GM21723 (cell line): ENCODE data around the gene CEP162.
"Not testable (repeated sequence)": the region's sequence is repeated elsewhere in the genome, so short reads cannot be mapped to it uniquely, and the experiment has no call there.

Experiments used
- ATAC-seq: cut with Tn5 transposase; IDR thresholded peaks from one replicate; pipeline ENCODE4 v1.9.1; 2021; ENCODE audit warnings: mild to moderate bottlenecking, moderate library complexity; ENCODE audit not compliant: unreplicated experiment

The CEP162 gene, protein sequence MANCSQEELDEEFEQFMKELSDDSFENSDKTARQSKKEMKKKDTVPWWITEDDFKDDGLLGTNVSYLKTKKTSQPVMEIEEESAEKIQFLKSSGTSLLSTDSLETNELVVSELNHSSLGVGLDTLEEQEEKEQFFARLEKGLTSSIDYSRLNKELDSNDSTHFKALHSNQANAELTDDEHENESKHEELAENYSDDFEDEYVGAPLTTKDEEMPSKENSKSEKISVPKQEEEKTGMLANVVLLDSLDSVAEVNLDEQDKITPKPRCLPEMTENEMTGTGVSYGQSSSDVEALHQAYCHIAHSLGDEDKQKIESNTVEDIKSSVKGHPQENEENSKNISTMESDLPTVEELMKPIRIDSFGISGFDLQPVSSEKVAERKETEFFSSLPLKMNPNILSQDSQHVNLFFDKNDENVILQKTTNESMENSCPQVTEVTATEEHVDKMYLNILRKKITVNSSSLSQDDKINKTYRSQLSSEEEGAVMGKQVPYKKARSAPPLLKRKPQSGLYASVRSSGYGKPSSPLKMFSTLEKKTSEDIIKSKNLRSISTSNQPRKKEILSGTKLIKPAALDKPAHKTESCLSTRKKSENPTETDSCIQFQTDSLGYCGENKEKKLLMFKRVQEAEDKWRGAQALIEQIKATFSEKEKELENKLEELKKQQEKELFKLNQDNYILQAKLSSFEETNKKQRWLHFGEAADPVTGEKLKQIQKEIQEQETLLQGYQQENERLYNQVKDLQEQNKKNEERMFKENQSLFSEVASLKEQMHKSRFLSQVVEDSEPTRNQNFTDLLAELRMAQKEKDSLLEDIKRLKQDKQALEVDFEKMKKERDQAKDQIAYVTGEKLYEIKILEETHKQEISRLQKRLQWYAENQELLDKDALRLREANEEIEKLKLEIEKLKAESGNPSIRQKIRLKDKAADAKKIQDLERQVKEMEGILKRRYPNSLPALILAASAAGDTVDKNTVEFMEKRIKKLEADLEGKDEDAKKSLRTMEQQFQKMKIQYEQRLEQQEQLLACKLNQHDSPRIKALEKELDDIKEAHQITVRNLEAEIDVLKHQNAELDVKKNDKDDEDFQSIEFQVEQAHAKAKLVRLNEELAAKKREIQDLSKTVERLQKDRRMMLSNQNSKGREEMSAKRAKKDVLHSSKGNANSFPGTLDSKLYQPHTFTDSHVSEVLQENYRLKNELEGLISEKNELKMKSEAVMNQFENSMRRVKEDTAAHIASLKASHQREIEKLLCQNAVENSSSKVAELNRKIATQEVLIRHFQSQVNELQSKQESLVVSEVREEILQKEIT (N-terminal part only)

DNA sequence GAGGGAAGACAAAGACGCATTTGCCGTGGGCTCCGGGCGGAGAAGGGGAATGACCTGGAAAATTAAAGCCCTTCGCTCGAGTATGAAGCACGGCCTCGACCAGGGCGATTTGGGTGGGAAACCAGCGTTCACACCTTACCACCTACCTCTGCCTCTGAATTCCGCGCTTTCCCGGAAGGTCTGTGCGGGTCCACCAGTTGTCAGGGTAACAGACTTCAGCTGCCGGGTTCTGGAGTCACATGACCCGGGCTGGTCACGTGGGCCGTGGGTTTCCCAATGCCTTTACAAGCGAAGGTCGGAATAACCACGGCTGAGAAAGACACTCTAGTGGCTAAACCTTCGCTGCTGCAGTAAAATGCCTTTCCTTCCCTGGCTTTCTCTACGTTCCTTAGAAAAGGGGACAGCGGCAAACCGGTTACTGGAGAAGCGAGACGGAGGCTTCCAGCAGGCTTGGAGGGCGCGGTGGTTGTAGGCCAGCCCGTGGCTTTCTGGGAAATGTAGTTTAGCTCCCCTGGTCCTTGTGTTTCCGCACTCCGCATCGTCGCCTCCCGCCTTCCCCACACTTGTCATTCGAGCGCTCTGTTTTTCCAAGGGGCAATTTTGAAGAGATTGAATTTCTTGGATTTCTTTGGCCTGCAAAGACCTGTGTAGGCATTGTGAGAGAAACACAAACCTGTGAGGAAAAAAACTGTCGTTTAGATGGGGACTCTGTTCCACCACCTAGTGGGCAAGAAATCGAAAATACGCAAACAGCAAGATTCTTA lies at the start of gene CEP162:
Gene CEP162 (minus strand): TSS at position 210 of the 764 bp plus-strand sequence. CDS start 1,250 bp downstream, outside the sequence.
- peak; percentile 99 for ATAC-seq

DNA sequence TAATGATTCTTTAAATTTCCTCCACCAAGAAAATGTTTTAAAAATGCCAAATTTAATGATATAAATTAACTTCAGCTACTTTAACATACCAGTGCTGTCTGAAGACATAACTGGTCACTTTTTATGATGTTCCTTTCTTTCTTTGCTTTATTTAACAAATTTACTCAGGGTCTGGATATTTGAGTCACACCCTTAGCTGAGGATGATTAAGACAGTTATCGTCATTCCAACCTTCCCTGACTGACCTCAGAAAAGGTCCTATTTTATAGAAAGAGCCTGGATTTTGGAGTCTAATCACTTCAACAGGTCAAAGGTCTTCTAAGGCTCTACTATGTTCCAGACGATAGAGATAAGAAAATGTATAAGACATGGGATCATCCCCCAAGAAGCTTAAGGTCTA lies 47.4 kb upstream of the CEP162 start:
- ATAC-seq: no peak

DNA sequence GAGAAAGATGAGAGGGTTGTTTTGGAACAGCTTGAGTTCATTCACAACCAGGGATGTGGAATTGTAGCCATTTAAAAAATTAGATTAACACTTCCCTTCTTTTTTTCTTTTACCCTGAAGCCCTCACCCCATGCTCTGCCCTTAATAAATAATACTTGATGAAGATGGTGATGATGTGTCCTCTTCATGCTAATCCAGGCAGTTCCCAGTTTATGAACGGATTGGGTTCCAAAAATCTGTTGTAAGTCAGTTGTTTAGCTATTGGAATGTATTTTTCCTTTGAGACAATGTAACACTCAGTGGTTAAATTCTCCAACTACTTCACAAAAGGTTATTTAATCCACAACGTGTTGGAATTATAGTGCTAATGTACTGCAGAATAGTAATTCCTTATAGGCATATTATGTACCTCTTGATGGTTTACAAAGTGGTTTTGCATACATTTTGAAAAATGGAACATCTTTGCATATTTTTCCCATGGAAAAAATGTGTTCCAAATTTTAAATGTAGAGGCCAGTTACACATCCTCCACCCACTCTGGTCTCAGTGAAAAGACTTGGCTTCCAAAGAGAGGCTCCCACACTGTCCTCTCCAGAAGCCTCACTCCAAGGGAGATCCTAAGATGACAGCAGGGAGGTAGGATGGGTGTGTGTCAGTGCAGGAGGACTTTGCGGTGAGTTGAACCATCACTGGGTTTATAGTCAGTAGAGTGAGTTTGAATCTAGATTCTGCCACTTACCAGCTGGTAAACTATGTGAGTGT lies 45.8 kb upstream of the CEP162 start:
- no peak for ATAC-seq

DNA sequence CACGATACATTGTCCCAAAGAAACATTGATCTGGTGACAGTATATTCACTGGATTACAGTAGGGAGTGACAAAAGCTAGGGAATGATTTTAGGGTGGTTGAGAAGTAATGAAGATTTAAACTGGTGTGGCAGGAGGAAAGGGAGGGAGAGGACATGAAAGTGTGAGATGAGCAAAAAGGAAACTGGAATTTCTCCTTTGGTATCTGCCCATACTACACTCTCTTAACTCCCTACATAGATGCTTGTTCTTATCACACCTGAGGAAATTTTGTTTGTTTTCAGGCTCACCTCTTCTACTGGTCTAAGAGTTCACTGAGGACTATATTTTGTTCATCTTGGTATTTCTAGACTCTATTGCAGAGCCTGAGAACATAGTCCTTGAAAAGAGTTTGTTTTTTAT lies 44.9 kb upstream of the CEP162 start:
- no peak for ATAC-seq

- ATAC-seq: no peak
Measured at GRCh38 chr6:84271061-84271716, 43.7 kb upstream of the CEP162 start.

DNA sequence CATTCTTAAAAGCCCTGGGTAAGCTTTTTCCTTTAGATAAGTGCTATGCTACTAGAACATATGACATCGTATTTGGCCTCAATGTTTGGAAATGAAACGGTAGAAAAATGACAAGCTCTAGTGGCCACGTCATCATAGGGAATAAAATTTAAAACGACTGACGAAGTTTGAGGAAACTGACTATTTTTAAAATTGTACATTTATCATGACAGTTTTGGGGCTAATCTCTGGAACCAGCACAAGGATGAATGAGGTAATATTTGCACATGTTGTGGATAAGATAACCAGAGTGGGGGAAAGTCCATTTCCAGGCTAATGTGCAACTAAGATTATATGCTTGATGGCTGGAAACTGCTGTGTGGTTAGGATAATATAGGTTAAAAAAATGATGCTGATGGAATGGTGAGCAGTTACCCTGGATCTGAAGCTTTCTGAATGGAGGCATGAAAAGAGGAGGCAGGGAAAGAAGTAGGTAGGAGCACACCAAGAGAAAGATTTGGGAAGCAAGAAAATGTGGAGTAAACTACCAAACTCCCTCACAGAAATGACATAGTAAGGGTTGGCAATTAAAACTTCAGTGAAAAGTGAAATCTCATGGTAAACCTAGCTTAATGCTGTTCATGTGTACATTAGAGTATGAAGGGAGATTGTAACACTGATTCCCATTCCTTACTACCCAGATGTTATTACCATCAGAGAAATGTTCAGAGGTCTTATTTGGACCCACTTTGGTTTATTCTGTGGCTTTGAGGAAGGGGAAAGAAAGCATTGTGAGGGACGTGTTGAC lies 42.7 kb upstream of the CEP162 start:
- ATAC-seq: no peak

GRCh38 chr6:84268781-84269180 lies 41.3 kb upstream of the CEP162 start:
- no peak for ATAC-seq

GRCh38 chr6:84263557-84263956 lies 36.1 kb upstream of the CEP162 start:
- ATAC-seq: no peak

DNA sequence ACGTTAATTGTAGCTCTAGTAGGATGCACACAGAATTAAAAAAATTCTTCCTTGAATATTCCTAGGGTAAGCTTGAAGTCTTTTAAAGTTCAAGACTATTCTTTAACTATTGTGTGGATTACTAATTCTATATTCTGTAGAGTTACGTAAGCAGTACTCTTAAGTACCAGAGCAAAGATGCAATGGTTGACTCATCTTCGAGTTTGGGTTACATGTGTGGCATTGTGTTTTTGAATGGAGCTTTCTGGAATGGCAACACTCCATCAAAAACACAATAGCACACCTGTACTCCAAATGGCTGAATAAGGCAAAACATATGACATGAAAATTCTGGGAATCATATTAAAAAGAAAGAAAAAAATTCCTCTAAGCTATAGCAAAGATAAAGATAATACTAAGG lies 33.5 kb upstream of the CEP162 start:
- ATAC-seq: no peak

DNA sequence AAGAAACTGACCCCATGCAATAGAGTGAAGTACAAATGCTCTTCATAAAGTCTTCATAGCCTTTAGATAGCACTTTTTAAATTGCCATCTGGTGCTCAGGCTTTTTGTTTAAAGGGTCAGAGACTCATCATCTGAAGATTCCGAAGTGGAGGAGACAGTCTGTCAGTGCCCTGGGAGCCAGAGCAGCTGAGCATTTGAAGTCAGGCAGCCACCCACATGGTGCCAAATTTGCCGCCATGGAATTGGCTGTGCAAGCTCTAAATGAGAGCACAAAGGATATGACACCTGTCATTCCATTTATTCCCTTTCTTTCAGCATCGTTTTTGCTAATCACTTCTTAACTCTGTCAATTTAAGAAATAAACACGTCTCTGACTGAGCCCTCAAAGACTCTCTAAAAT lies 32.8 kb upstream of the CEP162 start:
- no peak for ATAC-seq

DNA sequence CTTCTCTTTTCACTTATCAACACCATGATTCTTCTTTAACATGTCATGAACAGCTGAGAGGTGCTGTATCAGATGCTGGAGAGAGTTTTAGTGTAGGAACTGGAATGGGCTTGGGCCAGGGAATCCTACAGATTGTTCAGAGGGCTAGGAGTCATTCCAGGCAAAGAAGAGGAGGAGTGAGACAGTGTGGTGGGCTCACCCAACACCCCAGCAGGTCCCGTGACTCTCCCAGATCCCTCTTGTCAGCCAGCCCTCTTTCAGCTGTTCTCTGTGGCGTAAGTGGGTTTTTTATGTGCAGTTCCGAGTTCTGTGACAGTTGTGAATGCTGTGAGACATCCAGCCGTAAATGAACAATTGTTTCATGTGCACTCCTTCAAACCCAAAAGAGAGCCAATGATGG lies 31.4 kb upstream of the CEP162 start:
- no peak for ATAC-seq

- no peak for ATAC-seq
Measured at GRCh38 chr6:84258268-84258667, 30.8 kb upstream of the CEP162 start.

DNA sequence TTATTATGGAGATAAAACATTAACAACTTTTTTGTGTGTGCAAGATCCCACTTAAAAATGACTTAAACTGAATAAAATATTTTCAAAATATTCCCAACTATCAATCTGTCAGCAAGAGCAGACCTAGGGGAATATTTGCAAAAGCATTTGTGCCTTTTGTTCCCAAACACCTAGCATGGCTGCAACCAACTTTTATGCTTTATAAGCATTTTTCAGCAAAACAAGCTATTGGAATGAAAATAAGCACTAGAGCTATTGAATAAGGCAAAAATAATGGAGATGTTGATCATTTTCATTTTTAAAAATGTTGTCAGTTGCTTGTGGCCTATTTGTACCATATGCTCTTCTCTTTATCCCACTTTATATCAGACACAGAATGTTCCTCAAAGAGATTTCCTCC lies 28.2 kb upstream of the CEP162 start:
- no peak for ATAC-seq

DNA sequence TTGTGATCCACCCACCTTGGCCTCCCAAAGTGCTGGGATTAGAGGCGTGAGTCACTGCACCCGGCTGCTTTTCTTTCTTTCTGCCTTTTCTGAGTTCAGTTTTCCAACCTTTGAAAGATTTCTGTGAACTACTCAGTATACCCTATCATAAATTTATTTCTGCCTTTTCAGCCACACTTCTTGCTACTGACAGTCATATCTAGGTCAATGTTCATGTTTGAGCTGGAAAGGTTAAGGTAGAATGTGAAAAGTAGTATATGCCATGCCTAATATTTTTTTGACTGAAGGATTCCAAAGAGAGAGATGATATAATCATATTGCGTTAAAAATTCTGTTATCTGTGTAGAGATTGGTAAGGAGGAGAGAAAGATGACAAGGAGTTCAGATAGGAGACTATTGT lies 25.9 kb upstream of the CEP162 start:
- ATAC-seq: no peak

DNA sequence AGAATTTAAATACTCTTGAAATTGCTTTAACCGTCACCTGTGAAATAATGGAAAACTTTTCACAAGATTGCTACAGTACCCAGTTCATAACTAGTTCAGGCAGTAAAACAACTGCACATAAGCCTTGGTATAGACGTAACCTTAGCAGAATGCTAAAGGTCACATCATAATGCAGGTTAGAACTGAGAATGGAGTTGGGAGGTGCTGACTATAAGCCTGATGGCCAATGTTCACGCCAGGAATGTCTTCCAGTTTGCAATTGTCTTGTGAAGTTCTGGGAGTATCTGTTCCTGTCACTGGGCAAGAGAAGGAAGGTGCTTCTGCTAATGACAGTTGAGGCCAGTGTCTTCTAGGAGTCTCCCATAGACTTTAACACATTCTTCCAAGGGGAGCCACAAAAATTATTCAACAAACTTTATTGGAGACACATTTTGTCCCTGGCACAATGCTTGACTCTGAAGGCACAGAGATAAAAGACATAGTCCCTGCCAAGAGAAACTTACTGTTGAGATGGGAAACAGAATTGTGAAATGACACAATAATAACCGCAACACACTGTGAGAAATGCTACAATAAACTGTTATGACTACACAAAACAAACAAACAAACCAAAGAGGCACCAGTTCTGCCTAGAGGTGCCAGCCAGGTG lies 24.6 kb upstream of the CEP162 start:
- ATAC-seq: no peak

DNA sequence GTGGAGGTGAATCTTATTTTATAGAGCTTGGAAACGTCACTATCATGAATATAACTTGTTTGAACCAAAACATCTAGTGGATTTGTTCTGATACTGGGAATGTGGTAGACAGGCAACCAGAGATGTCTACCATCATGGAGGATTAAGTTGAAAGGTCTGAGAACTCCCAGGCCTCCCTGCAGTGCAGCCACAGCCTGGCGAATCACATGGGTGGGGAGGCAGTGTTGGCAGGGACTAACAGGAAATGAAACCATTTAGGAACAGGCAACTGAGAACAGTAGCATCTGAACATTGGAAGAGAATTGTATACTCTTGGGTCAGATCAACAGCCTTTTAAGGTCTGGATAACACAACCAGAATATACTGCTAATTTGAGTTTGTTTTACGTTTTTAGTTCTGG lies 22.3 kb upstream of the CEP162 start:
- ATAC-seq: no peak

DNA sequence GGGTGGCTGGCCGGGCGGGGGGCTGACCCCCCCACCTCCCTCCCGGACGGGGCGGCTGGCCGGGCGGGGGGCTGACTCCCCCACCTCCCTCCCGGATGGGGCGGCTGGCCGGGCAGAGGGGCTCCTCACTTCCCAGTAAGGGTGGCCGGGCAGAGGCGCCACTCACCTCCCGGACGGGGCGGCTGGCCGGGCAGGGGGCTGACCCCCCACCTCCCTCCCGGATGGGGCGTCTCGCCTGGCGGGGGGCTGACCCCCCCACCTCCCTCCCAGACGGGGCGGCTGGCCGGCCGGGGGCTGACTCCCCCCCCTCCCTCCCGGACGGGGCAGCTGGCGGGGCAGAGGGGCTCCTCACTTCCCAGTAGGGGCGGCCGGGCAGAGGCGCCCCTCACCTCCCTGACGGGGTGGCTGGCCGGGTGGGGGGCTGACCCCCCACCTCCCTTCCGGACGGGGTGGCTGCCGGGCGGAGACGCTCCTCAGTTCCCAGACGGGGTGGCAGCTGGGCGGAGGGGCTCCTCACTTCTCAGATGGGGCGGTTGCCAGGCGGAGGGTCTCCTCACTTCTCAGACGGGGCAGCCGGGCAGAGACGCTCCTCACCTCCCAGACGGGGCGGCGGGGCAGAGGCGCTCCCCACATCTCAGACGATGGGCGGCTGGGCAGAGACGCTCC lies 17.1 kb upstream of the CEP162 start:
- not testable (repeated sequence) for ATAC-seq
